IPS-20b (cell line): ENCODE data around the gene GALNT13.

ENCODE experiments used
- H3K27ac ChIP-seq: one replicate; pipeline ENCODE4 v1.5.1; 2013; ENCODE audit warnings: low read length
- H3K27me3 ChIP-seq: 2 replicates; pipeline ENCODE4 v1.6.1; 2013; ENCODE audit warnings: mild to moderate bottlenecking, low read length, inconsistent platforms; ENCODE audit not compliant: insufficient read depth
- H3K36me3 ChIP-seq: 2 replicates; pipeline ENCODE4 v1.6.1; 2013; ENCODE audit warnings: low read depth, mild to moderate bottlenecking, inconsistent platforms, low read length, moderate library complexity; ENCODE audit not compliant: insufficient read depth
- H3K4me1 ChIP-seq: 2 replicates; pipeline ENCODE4 v1.6.1; 2013; ENCODE audit warnings: mild to moderate bottlenecking, control low read depth, inconsistent platforms, low read length, moderate library complexity; ENCODE audit not compliant: insufficient read depth
- H3K4me3 ChIP-seq: 2 replicates; pipeline ENCODE4 v1.5.1; 2013; ENCODE audit warnings: mild to moderate bottlenecking, low read length, inconsistent platforms
- H3K9ac ChIP-seq: 2 replicates; pipeline ENCODE4 v1.6.1; 2013; ENCODE audit warnings: low read depth, mild to moderate bottlenecking, inconsistent platforms, low read length, moderate library complexity
- H3K9me3 ChIP-seq: 2 replicates; pipeline ENCODE4 v1.6.1; 2013; ENCODE audit warnings: mild to moderate bottlenecking, low read depth, low read length, inconsistent platforms; ENCODE audit not compliant: insufficient read depth

Gene GALNT13

DNA sequence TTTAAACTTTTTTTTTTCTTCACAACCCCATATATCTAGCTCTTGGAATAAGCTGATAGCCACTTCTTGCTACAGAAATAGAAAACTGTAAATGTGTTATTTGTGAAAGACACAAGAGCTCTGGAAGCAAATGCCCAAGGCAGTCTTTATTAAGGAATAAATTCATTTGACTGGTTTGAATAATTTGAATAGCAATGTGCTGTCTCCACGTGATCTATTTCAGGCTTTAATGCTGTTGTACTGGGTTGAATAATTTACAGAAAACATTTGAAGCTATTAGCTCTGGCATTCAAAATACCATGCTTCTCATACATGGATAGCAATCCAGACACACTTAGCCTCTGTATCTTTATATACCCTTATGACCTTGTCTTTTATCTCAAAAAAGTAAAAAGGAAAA lies 460.1 kb downstream of the GALNT13 start:
- H3K27ac ChIP-seq: no peak overlapping the region
- H3K36me3 ChIP-seq: no peaks in the 10 kb centered on the region
- peaks cover 11% of the 10 kb centered on the region; the same call in 1 of the 2 replicates for H3K4me1 ChIP-seq
- H3K27me3 ChIP-seq: no peaks in the 10 kb centered on the region
- H3K9me3 ChIP-seq: no peaks in the 10 kb centered on the region
- H3K9ac ChIP-seq: no peak overlapping the region
- H3K4me3 ChIP-seq: no peak overlapping the region

DNA sequence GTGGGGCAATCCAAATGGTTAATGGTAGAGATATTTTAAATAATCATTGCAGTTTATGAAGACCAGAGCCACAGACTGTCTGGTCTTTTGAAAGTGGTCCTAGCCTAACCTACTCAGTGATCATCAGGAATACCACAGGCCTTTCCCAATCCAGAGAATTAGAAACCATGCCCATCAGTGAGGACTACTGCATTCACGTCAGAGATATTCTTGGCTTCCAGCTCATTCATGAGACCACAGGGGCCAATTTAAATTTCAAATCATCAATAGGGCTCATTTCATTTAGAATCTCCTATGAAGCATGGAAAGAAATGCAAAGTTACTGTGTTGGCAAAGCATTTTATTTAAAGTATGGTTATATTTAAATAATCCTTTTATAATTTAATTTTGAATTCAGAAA lies 464.5 kb downstream of the GALNT13 start:
- Histone ChIP-seq H3K9me3 (no peaks in the 10 kb centered on the region), H3K36me3 (no peaks in the 10 kb centered on the region), H3K9ac (no peak overlapping the region), H3K4me3 (no peak overlapping the region), H3K27me3 (no peaks in the 10 kb centered on the region), H3K27ac (no peak overlapping the region), H3K4me1 (peaks cover 26% of the 10 kb centered on the region)

DNA sequence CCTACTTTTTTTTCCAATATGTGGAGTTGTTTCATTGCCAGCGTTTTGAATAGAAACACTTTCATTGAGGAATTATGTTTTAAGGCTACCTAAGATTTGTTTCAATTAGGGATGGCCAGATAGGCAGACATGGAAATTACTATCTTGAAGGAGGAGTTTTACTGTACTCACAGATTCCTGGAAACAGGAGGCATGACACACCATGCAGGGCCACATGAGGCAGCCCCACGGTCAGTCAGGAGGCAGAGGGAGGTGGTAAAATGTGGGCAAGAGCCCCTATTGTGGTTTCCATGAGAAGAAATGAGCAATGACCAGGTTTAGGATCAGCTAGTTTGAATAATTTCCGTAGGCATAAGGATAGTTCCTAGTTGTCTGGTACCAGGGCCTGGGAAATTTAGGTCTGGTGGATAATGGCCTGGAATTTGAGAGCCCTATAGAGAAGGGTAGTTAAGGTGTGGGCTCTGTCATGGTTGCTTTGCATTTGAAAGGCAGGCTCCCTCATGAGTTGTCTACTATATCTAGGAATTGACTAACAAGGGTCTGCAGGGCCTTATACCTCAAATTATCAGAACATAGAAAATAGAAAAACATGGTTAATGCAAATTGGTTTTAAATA lies 466.7 kb downstream of the GALNT13 start:
- no peaks in the 10 kb centered on the region for H3K36me3 ChIP-seq
- peaks cover 26% of the 10 kb centered on the region for H3K4me1 ChIP-seq
- no peak overlapping the region for H3K27ac ChIP-seq
- no peaks in the 10 kb centered on the region for H3K27me3 ChIP-seq
- H3K9ac ChIP-seq: no peak overlapping the region
- H3K9me3 ChIP-seq: no peaks in the 10 kb centered on the region
- no peak overlapping the region for H3K4me3 ChIP-seq

DNA sequence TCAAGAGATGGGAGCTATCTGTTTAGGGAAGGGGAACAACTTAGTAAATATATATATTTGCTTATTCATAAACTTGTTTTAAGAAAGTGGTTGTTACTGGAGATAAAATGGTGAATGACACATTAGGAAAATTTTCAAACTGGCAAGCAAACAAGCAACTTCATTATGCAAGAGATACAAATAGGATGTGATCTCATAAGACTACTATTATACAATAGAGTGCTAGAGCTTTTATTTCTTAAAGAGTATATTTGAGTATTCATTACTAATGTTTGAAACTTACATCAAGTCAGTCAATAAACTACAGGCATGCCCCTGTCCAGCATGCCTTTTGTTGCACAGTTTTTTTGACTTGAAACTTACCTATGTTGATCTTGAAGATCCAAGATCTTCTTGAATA lies 471.6 kb downstream of the GALNT13 start:
- Histone ChIP-seq H3K4me1 (peaks cover 14% of the 10 kb centered on the region), H3K9ac (no peak overlapping the region), H3K4me3 (no peak overlapping the region), H3K27ac (no peak overlapping the region), H3K9me3 (no peaks in the 10 kb centered on the region), H3K36me3 (no peaks in the 10 kb centered on the region), H3K27me3 (no peaks in the 10 kb centered on the region)

DNA sequence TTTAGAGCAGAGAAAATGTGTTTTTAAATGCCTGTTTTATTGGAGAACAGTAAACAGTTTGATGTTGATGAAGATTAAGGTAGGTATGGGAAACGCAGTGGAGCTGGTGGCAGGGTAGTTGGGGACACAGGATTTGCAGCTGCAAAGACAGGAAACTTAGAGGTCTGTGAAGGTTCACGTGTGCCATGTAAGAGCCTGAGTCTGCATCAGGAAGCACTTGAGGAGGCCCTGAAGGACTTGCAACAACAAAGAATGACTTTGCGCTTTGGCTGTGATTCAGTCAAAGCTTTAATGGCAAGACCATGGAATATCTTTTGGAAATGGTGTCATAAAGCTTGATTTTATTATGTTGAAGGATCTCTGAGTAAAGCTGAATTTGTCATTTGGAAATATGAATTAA lies 479.2 kb downstream of the GALNT13 start:
- Histone ChIP-seq H3K9me3 (no peaks in the 10 kb centered on the region), H3K4me1 (peaks cover 4% of the 10 kb centered on the region; the same call in 1 of the 2 replicates), H3K9ac (no peak overlapping the region), H3K27me3 (no peaks in the 10 kb centered on the region), H3K4me3 (no peak overlapping the region), H3K27ac (no peak overlapping the region), H3K36me3 (no peaks in the 10 kb centered on the region)

DNA sequence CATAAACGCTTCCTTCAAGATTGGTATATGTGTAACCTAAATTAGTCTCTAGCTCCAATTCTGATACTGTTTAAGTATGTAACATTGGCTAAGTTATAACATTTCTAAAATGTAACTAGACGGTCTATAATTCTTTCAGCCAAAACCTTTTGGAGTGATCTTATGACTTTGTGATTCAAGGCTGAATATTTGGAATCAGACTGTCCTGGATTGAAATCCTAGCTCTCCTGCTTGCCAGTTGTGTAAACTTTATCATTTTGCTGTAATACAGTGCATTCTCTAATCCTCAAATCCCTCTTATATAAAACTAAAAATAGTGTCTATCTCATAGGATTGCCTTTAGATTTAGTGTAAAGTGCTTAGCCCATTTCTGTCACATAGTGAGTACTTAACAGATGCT lies 489.6 kb downstream of the GALNT13 start:
- Histone ChIP-seq H3K36me3 (no peaks in the 10 kb centered on the region), H3K27me3 (no peaks in the 10 kb centered on the region), H3K4me3 (no peak overlapping the region), H3K9ac (no peak overlapping the region), H3K27ac (no peak overlapping the region), H3K9me3 (no peaks in the 10 kb centered on the region), H3K4me1 (no peaks in the 10 kb centered on the region)

DNA sequence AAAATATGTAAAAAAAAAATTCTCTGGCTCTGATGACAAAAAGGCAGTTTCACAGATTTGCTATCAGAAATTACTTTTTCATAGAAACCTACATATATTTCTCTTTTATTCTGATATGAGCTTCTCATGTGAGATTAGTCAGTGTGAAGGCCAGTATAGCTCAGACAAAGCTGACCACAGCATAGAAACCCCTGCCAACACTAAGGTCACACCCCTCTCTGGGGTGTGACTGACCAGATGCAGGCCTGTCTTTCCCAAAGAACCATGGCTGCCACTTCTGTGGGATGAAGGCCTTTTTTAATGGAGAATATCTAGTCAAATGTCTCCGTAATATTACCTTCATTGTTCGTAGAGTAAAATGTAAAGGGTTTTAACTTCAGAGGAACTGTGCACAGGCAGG lies 496.4 kb downstream of the GALNT13 start:
- Histone ChIP-seq H3K4me1 (peaks cover 7% of the 10 kb centered on the region; the same call in 1 of the 2 replicates), H3K36me3 (no peaks in the 10 kb centered on the region), H3K27me3 (no peaks in the 10 kb centered on the region), H3K27ac (no peak overlapping the region), H3K9me3 (no peaks in the 10 kb centered on the region), H3K4me3 (no peak overlapping the region), H3K9ac (no peak overlapping the region)

DNA sequence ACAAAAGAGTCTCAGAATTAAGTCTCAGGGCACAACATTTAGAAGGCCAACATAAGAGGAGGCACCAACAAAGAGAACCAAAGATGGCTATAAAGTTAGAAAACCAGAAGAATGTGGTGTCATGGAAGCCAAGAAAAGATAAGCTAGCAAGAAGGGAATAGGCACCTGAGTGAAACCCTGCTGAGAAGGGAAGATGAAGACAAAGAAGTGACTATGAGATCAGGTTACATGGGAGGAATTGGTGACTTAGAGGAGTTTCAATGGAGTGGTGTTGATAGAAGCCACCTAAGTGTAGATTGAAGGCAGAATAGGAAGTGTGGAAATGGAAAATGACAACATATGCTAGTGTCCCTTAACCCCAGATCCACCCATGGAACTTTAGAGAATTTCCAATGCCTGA lies 499.2 kb downstream of the GALNT13 start:
- Histone ChIP-seq H3K9me3 (no peaks in the 10 kb centered on the region), H3K27ac (no peak overlapping the region), H3K4me1 (peaks cover 7% of the 10 kb centered on the region; the same call in 1 of the 2 replicates), H3K4me3 (no peak overlapping the region), H3K27me3 (no peaks in the 10 kb centered on the region), H3K36me3 (no peaks in the 10 kb centered on the region), H3K9ac (no peak overlapping the region)

DNA sequence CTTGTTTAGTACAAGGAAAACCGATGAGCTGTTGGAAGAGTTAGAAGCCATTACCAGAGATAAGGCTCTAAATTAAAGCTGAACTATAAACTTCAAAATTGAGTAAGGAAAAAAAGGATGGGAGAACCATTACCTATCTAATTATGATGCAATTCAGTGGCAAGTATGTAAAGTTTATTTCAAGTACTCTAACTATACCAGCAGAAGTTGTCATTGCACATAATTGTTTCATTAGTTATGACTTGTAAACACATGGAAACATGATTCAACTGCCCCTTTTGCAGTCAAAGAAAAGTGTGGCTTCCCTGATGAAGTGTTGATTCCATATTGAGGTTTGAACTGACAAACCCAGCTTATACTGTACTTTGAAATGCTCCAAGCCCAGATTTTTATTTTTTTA lies 502.7 kb downstream of the GALNT13 start:
- no peaks in the 10 kb centered on the region for H3K27me3 ChIP-seq
- H3K4me1 ChIP-seq: peaks cover 14% of the 10 kb centered on the region; the same call in 1 of the 2 replicates
- no peak overlapping the region for H3K9ac ChIP-seq
- no peaks in the 10 kb centered on the region for H3K36me3 ChIP-seq
- no peak overlapping the region for H3K4me3 ChIP-seq
- no peak overlapping the region for H3K27ac ChIP-seq
- H3K9me3 ChIP-seq: no peaks in the 10 kb centered on the region

DNA sequence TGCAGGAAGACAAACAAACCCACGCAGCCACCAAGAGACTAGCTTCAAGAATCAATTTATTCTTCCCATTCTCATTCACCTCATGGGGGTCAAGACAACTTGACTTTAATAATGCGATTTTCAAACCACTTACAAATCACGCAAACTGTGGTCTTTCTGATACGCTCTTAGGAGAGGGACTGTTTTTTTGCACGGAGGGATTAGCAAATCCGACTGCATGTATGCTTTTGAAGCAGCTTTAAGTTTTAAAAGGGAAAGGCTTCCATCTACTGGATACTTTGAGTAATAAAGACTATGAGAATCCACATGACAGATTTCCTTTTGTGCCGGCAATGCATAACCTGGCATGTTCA lies 503.8 kb downstream of the GALNT13 start:
- H3K27me3 ChIP-seq: no peaks in the 10 kb centered on the region
- peaks cover 14% of the 10 kb centered on the region; the same call in 1 of the 2 replicates for H3K4me1 ChIP-seq
- no peak overlapping the region for H3K9ac ChIP-seq
- H3K27ac ChIP-seq: no peak overlapping the region
- 0 out of 2 replicates have a peak overlapping the region, but pooled peaks have one; percentile 18 for H3K4me3 ChIP-seq
- no peaks in the 10 kb centered on the region for H3K36me3 ChIP-seq
- no peaks in the 10 kb centered on the region for H3K9me3 ChIP-seq

DNA sequence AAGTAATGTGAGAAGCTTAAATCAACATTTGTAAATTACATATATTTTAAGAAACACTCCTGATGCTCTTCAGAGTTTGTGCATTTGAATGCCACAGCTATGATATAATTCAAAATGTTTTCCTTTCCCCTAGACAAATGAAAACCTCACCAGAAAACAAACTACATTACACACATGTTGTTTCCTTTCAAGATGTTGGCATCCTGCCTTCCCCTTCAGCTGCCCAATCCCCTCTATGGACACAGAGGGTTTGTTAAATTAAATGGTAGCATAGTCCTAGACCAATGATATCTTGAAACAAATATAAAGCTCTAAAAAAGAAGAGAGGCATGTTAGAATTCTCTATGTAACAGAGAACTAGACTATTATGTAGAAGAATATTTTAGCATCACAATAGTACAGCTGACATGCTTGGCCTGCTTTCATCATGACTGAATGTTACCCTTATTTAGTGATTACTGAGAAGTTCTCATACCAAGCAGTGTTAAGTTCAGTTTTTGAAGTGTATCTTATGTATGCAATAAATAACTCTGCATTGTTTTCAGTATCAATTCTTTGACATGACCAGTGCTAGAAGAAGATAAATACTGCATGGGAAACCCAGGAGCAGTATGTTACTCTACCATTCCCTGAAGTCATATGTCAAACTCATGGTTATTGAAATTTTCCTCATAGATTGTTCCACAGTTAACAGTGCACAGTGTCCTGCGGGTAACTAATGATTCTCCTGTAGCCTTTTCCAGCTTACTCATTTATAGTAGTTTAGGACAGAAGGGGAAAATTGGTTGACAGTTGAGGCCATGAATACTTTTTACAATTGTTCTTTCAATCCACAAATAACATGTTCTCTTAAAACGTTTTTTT lies 510.4 kb downstream of the GALNT13 start:
- no peaks in the 10 kb centered on the region for H3K9me3 ChIP-seq
- H3K27ac ChIP-seq: no peak overlapping the region
- peaks cover 19% of the 10 kb centered on the region for H3K4me1 ChIP-seq
- no peaks in the 10 kb centered on the region for H3K27me3 ChIP-seq
- no peak overlapping the region for H3K4me3 ChIP-seq
- no peaks in the 10 kb centered on the region for H3K36me3 ChIP-seq
- H3K9ac ChIP-seq: no peak overlapping the region

DNA sequence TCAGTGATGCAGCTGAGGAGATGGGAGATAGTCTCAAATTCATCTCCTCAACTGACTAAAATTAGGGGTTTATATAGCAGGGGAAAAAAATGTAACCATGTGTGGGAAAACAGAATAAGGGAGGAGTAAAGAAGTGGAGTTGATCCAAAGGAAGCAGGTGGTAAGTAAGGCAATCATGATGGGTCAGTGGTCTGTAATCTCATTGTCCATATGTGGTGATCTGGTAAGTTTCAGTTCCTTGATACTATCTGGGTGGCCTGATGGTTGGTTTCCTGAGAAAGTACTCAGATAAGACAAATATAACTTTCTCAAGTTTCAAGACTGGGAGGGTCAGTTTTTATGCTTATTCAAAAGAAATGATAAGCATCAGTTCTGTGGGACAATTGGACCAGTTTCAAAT lies 514.5 kb downstream of the GALNT13 start:
- no peak overlapping the region for H3K4me3 ChIP-seq

More for the DNA sequence above, 514.5 kb downstream of the GALNT13 start:
- no peaks in the 10 kb centered on the region for H3K36me3 ChIP-seq
- peaks cover 15% of the 10 kb centered on the region for H3K4me1 ChIP-seq
- no peaks in the 10 kb centered on the region for H3K27me3 ChIP-seq
- H3K9me3 ChIP-seq: 0 out of 2 replicates have a peak, but pooled peaks cover 8% of the 10 kb centered on the region
- no peak overlapping the region for H3K9ac ChIP-seq
- no peak overlapping the region for H3K27ac ChIP-seq
